ELR (cell line): ENCODE results near the gene HAGHL.

Source experiments
- DNase-seq: peaks from one replicate; pipeline ENCODE4 v3.0.0-alpha.2; 2015; ENCODE audit warnings: low read depth

HAGHL gene

GRCh38 chr16:708019-708418, 18.9 kb upstream of the HAGHL start:
- no peak for DNase-seq

- DNase-seq, result no peak
Measured at GRCh38 chr16:708959-709358, 17.9 kb upstream of the HAGHL start.

- peak; percentile 75 for DNase-seq
Measured at GRCh38 chr16:709566-710499, 17.1 kb upstream of the HAGHL start.

GRCh38 chr16:710500-711075, 16.3 kb upstream of the HAGHL start:
- no peak for DNase-seq

- DNase-seq, result no peak
Measured at GRCh38 chr16:711084-711483, 15.8 kb upstream of the HAGHL start.

GRCh38 chr16:711548-712320, 15.2 kb upstream of the HAGHL start:
- peak; percentile 77 for DNase-seq

- peak; percentile 97 for DNase-seq
Measured at GRCh38 chr16:712740-713250, 14.1 kb upstream of the HAGHL start.

GRCh38 chr16:714079-714478, 12.8 kb upstream of the HAGHL start:
- peak; percentile 71 for DNase-seq

- DNase-seq, result peak; percentile 91
Measured at GRCh38 chr16:714558-715476, 12.1 kb upstream of the HAGHL start, which contains the start of gene METRN. TSS of gene METRN (plus strand) at chr16:715118. CDS start at chr16:715290, 172 bp downstream.

GRCh38 chr16:715477-716199, 11.3 kb upstream of the HAGHL start:
- peak; percentile 53 for DNase-seq

GRCh38 chr16:716200-716568, 10.7 kb upstream of the HAGHL start:
- peak; percentile 38 for DNase-seq

- no peak for DNase-seq
Measured at GRCh38 chr16:716768-717325, 10.1 kb upstream of the HAGHL start.

- DNase-seq, result no peak
Measured at GRCh38 chr16:717450-718245, 9.3 kb upstream of the HAGHL start.

GRCh38 chr16:718389-718788, 8.5 kb upstream of the HAGHL start:
- no peak for DNase-seq

- no peak for DNase-seq
Measured at GRCh38 chr16:718922-719321, 8.0 kb upstream of the HAGHL start.

GRCh38 chr16:719815-720446, 7.0 kb upstream of the HAGHL start:
- DNase-seq, result peak; percentile 54

GRCh38 chr16:720447-720989, 6.4 kb upstream of the HAGHL start:
- DNase-seq, result peak; percentile 79

GRCh38 chr16:720990-721764, 5.7 kb upstream of the HAGHL start, which contains the start of gene ANTKMT:
TSS of gene ANTKMT (plus strand) at chr16:721146. CDS start at chr16:721275, 129 bp downstream.
- DNase-seq, result peak; percentile 73
